ENCODE data around the gene TRMT112. TPM values are rescaled to one million over a fixed set of nuclear protein-coding genes. Genes with fewer than 3 reads are reported as not detected.

The TRMT112 gene
- total and polyA plus RNA-seq, 2 experiments from 2014 or later = 210 to 292 TPM

GRCh38 chr11:64314805-64315561 is 2.4 kb downstream of the TRMT112 start:
- Histone ChIP-seq H4K20me1 (ENCODE audit: insufficient read depth, poor library complexity, severe bottlenecking) (no peaks in the 10 kb centered on the region), H3K36me3 (replicated peaks; ENCODE audit: insufficient read depth, low read depth) (no peaks in the 10 kb centered on the region), H3K4me3 (no peak overlapping the region), H3K4me1 (ENCODE audit: insufficient read depth) (peaks cover 10% of the 10 kb centered on the region), H3K9me3 (ENCODE audit: low read depth) (no peaks in the 10 kb centered on the region), H2AFZ (no peak overlapping the region), H3K27ac (no peak overlapping the region), H3K79me2 (peaks cover 50% of the 10 kb centered on the region), H3K4me2 (no peak overlapping the region), H3K27me3 (no peaks in the 10 kb centered on the region), H3K9me2 (replicated peaks; ENCODE audit: insufficient read depth) (no peaks in the 10 kb centered on the region)
- 90% methylated on average over 23 of the region's 24 CpGs for WGBS (ENCODE audit: low lambda C conversion rate, missing lambda C conversion rate)
- no peak for TF ChIP-seq EZH2 (IDR thresholded peaks at IDR 0.05; ENCODE audit: borderline replicate concordance)
- TF ChIP-seq EZH2phosphoT487 (IDR thresholded peaks at IDR 0.05; ENCODE audit: low read depth, severe bottlenecking, unreplicated experiment) = no peak
- no peak for TF ChIP-seq CTCF (IDR thresholded peaks at IDR 0.05; ENCODE audit: poor library complexity)
- peak; percentile 6 for DNase-seq (ENCODE audit: low spot score)

- Histone ChIP-seq H4K20me1 (ENCODE audit: insufficient read depth, poor library complexity, severe bottlenecking) (no peaks in the 10 kb centered on the region), H3K4me3 (no peak overlapping the region), H3K4me1 (ENCODE audit: insufficient read depth) (peaks cover 9% of the 10 kb centered on the region), H3K9me3 (ENCODE audit: low read depth) (no peaks in the 10 kb centered on the region), H3K79me2 (peaks cover 53% of the 10 kb centered on the region), H3K4me2 (no peak overlapping the region), H2AFZ (no peak overlapping the region), H3K27me3 (no peaks in the 10 kb centered on the region), H3K9me2 (replicated peaks; ENCODE audit: insufficient read depth) (no peaks in the 10 kb centered on the region), H3K36me3 (replicated peaks; ENCODE audit: insufficient read depth, low read depth) (no peaks in the 10 kb centered on the region), H3K27ac (no peak overlapping the region)
- DNase-seq (ENCODE audit: low spot score) = peak; percentile 8
- 89% methylated on average over 19 of the region's 19 CpGs for WGBS (ENCODE audit: low lambda C conversion rate, missing lambda C conversion rate)
- TF ChIP-seq EZH2phosphoT487 (IDR thresholded peaks at IDR 0.05; ENCODE audit: low read depth, severe bottlenecking, unreplicated experiment) (no peak), EZH2 (IDR thresholded peaks at IDR 0.05; ENCODE audit: borderline replicate concordance) (no peak), CTCF (IDR thresholded peaks at IDR 0.05; ENCODE audit: poor library complexity) (no peak)
Measured at GRCh38 chr11:64314146-64314804, 3.1 kb downstream of the TRMT112 start.

- H3K79me2 ChIP-seq = peaks cover 52% of the 10 kb centered on the region
- peaks cover 5% of the 10 kb centered on the region for H3K4me1 ChIP-seq (ENCODE audit: insufficient read depth)
- no peak overlapping the region for H2AFZ ChIP-seq
- no peak overlapping the region for H3K27ac ChIP-seq
- H3K4me3 ChIP-seq = no peak overlapping the region
- TF ChIP-seq CTCF (IDR thresholded peaks at IDR 0.05; ENCODE audit: poor library complexity) (no peak), EZH2 (IDR thresholded peaks at IDR 0.05; ENCODE audit: borderline replicate concordance) (no peak), EZH2phosphoT487 (IDR thresholded peaks at IDR 0.05; ENCODE audit: low read depth, severe bottlenecking, unreplicated experiment) (no peak)
- H4K20me1 ChIP-seq (ENCODE audit: insufficient read depth, poor library complexity, severe bottlenecking) = no peaks in the 10 kb centered on the region
- H3K9me3 ChIP-seq (ENCODE audit: low read depth) = no peaks in the 10 kb centered on the region
- H3K4me2 ChIP-seq = no peak overlapping the region
- no peaks in the 10 kb centered on the region for H3K27me3 ChIP-seq
- WGBS (ENCODE audit: low lambda C conversion rate, missing lambda C conversion rate) = 96% methylated on average over 11 of the region's 18 CpGs
- DNase-seq (ENCODE audit: low spot score) = no peak
- no peaks in the 10 kb centered on the region for H3K36me3 ChIP-seq (replicated peaks; ENCODE audit: insufficient read depth, low read depth)
- H3K9me2 ChIP-seq (replicated peaks; ENCODE audit: insufficient read depth) = no peaks in the 10 kb centered on the region
Measured at GRCh38 chr11:64313491-64314145, 3.7 kb downstream of the TRMT112 start.
